Activated T-helper 2 cell treated with anti-CD3 and anti-CD28 coated beads, Interferon-gamma antibody, Interleukin-2, Interleukin-4, amounts not matched to agents 10 μg/mL and 5 μg/mL and 100 μg/mL, durations not matched to agents 14 hours and 24 hours and 36 hours (primary cell): ENCODE results near the gene PHTF1. TPM values are rescaled to one million over a fixed set of nuclear protein-coding genes. Genes with fewer than 3 reads are reported as not detected.
A peak's percentile ranks its signal among the peaks of the same experiment; 100 is the strongest.

Source experiments
- DNase-seq: peaks from one replicate; pipeline ENCODE4 v3.0.0; 2021; ENCODE audit warnings: low spot score
- H3K27ac Mint-ChIP-seq: one replicate; pipeline ENCODE4 v1.8.0; 2021; ENCODE audit warnings: mixed read lengths
- H3K27me3 Mint-ChIP-seq: one replicate; pipeline ENCODE4 v1.8.0; 2021; ENCODE audit warnings: low read depth, mixed read lengths
- H3K36me3 Mint-ChIP-seq: one replicate; pipeline ENCODE4 v1.8.0; 2021; ENCODE audit warnings: low read depth, mixed read lengths
- H3K4me1 Mint-ChIP-seq: one replicate; pipeline ENCODE4 v1.8.0; 2021; ENCODE audit warnings: low read depth, mixed read lengths
- H3K4me3 Mint-ChIP-seq: one replicate; pipeline ENCODE4 v1.8.0; 2021; ENCODE audit warnings: low read depth, mild to moderate bottlenecking, moderate library complexity, mixed read lengths
- H3K9me3 Mint-ChIP-seq: one replicate; pipeline ENCODE4 v1.8.0; 2021; ENCODE audit warnings: mixed read lengths
- intact Hi-C: fragments of 100-400 bp; cut with micrococcal nuclease; formaldehyde crosslinking; loops from one replicate; pipeline ENCODE4 v1.15.1; 2023
- total RNA-seq: library from RNA; stranded (reverse); gene quantifications from 2 replicates; pipeline ENCODE4 v1.2.3, GENCODE V29; 2022

PHTF1 gene
- total RNA-seq, 1 donor from 2014 or later: 22.5 TPM

DNA sequence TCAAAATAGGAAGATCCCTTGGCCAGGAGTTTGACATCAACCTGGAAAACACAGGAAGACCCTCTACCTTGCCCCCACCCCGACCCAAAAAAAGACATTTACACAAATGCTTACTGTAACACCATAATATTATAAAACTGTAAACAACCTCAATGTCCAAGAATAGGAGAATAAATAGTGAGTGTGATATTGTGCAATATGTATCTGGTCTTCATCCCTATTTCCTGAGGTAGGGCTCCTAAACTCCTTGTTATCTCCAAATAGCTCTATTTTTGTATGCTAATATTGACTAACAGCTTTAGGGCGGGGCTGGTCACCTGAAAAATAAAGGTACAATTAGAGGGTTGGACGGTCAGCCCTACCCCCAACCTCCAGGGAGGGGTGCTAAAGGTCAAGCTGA, 29.5 kb upstream of the PHTF1 start:
- no peaks in the 10 kb centered on the region for H3K27me3 Mint-ChIP-seq
- intact Hi-C loops: loop anchor here (10.0 kb wide), 2 partner anchors 394 to 1084 kb away; partner anchors contain the start of genes MAGI3 and RHOC
- DNase-seq: no peak
- H3K4me1 Mint-ChIP-seq: peaks cover 55% of the 10 kb centered on the region
- peaks cover 63% of the 10 kb centered on the region for H3K36me3 Mint-ChIP-seq
- no peak overlapping the region for H3K27ac Mint-ChIP-seq
- peaks cover 4% of the 10 kb centered on the region for H3K9me3 Mint-ChIP-seq
- no peak overlapping the region for H3K4me3 Mint-ChIP-seq

DNA sequence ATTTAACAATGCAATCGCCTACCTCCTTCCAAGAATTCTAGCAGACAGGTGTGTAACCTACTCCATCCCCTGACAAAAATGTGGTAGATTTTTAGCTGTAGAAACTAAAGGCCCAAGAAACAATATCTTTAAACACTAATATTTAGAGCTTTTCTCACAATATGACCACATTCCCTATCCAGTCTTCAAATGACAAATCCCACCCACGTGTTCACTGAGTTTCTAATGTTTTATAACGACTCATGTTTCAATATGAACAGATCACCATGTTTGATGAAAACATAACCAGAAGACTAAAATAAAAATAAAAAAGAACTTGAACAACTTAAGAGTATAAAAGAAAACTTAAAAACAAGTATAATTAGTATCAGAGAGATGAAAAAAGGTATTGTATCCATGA, 28.4 kb upstream of the PHTF1 start:
- no peak for DNase-seq
- Mint-ChIP-seq H3K27me3 (no peaks in the 10 kb centered on the region), H3K27ac (peak overlapping the region; percentile 29), H3K4me1 (peaks cover 52% of the 10 kb centered on the region), H3K4me3 (no peak overlapping the region), H3K36me3 (peaks cover 56% of the 10 kb centered on the region), H3K9me3 (peaks cover 4% of the 10 kb centered on the region)
- intact Hi-C loops: loop anchor here (1.0 to 10.0 kb wide), 4 partner anchors 13 to 1083 kb away; partner anchors contain the start of genes MAGI3 and RHOC

GRCh38 chr1:113786069-113786468, 26.8 kb upstream of the PHTF1 start:
- H3K4me1 Mint-ChIP-seq: peaks cover 45% of the 10 kb centered on the region
- intact Hi-C loops: loop anchor here (2.0 to 10.0 kb wide), 3 partner anchors 25 to 1081 kb away; partner anchors contain the start of genes MAGI3 and RHOC
- H3K27me3 Mint-ChIP-seq: no peaks in the 10 kb centered on the region
- no peak overlapping the region for H3K4me3 Mint-ChIP-seq
- no peak overlapping the region for H3K27ac Mint-ChIP-seq
- H3K9me3 Mint-ChIP-seq: peaks cover 4% of the 10 kb centered on the region
- DNase-seq: no peak
- H3K36me3 Mint-ChIP-seq: peaks cover 50% of the 10 kb centered on the region

DNA sequence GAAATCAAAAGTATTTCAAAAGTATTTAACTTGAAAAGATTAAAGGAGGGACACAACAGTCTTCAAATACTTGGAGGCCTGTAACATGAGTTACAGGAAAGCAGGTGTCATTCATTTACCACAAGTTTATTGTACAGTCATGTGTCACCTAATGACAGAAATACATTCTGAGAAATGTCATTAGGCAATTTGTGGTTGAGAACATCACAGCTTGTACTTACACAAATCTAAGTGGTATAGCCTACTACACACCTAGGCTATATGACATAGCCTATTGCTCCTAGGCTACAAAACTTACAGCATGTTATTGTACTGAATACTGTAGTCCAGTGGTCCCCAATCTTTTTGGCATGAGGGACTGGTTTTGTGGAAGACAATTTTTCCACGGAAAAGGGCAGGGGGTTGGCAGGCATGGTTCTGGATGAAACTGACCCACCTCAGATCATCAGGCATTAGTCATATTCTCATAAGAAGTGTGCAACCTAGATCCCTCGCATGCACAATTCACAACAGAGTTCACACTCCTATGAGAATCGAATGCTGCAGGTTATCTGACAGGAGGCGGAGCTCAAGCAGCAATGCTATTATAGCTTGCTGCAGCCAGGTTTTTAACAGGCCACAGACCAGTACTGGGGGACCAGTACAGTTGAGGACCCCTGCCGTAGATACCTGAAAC, 25.0 kb upstream of the PHTF1 start:
- DNase-seq: no peak
- intact Hi-C loops: loop anchor here (10.0 kb wide), 2 partner anchors 389 to 1079 kb away; partner anchors contain the start of genes MAGI3 and RHOC
- Mint-ChIP-seq H3K36me3 (peaks cover 32% of the 10 kb centered on the region), H3K27ac (peak overlapping the region; percentile 94), H3K27me3 (no peaks in the 10 kb centered on the region), H3K4me1 (peaks cover 29% of the 10 kb centered on the region), H3K4me3 (peak overlapping the region; percentile 68), H3K9me3 (peaks cover 4% of the 10 kb centered on the region)

DNA sequence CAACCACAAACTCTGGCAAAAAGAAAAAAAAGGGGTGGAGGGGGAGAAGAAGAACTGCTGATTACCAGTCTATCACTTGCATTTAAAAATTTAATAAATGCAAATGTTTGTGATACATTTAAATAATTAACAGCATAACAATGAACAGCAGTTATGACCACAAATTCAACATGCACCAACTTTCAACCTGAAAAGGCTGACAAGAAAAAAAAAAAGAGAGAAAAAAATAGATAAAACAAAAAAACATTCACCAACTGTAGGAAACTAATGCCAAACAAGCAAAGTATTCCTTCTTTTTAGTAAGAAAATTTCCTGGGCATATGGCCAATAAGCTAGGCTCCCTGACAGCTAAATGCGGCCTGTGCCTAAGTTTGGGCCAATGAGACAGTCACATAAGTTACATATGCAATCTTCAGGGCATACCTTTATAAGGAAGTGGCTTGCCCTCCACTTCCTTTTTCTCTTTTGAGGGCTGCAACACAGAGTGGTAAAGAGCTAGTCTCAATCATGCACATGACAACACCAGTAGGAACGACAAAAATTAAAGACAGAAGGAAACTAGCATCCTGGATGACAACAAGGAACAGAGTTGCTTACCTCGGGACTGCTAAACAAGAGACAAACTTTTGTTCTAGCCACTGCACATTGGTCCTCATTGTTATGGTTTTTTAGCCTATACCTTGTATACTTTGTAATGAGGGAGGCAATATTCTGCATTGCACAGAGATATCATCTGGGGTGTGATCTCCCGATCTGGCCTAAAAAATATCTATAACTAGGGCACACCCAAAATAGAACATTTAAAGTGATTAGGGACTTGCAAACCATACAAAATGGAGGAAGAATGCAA, 24.2 kb upstream of the PHTF1 start:
- H3K27ac Mint-ChIP-seq: peak overlapping the region; percentile 94

GRCh38 chr1:113782406-113782805, 23.1 kb upstream of the PHTF1 start:
- intact Hi-C loops: loop anchor here (2.0 to 10.0 kb wide), 3 partner anchors 148 to 1078 kb away; partner anchors contain the start of genes MAGI3 and RHOC
- Mint-ChIP-seq H3K27ac (peak overlapping the region; percentile 94), H3K36me3 (peaks cover 21% of the 10 kb centered on the region), H3K4me3 (no peak overlapping the region), H3K9me3 (peaks cover 4% of the 10 kb centered on the region), H3K4me1 (peaks cover 26% of the 10 kb centered on the region), H3K27me3 (no peaks in the 10 kb centered on the region)
- DNase-seq: no peak

More for the DNA sequence above, 24.2 kb upstream of the PHTF1 start:
- DNase-seq: peak; percentile 45
- Mint-ChIP-seq H3K36me3 (peaks cover 30% of the 10 kb centered on the region), H3K9me3 (peaks cover 7% of the 10 kb centered on the region), H3K4me1 (peaks cover 34% of the 10 kb centered on the region), H3K4me3 (peak overlapping the region; percentile 68), H3K27me3 (no peaks in the 10 kb centered on the region)
- intact Hi-C loops: loop anchor here (1.0 to 10.0 kb wide), 4 partner anchors 29 to 1079 kb away; partner anchors contain the start of genes MAGI3, RHOC and RSBN1

DNA sequence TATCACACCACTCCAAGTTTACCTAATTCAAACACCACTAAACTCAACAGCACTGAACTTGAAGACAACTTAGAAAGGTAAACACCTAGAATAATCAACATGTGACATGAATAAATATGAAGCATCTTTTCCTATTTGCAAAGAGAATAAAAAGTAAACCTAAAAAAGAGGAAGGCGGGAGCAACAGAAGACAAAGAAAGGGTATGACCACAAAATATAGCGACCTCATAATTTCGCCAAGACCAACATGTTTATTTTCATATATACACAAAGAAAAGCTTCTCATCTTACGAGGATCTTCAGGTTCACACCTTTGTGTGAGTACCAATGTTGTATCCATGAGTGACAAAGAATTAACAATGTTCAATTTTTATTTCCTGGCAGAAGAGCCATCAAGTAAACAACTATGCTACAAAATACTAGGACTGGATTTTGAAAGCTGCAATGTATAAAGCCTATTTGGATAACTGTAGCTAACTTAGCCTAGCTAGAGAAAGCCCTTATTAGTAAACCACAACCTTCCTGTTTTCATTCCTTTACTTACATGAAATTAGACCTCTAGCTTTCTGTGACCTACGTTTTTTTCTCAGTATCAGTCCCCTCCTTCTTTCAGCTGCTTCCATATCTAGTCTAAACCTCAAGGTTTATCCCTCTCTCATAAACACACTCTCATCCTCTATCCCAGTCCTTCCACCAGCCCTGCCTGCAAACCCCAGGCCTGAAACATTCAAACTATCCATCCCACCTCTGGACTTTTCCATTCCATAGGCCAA, 21.3 kb upstream of the PHTF1 start:
- H3K9me3 Mint-ChIP-seq: peaks cover 4% of the 10 kb centered on the region
- H3K27ac Mint-ChIP-seq: no peak overlapping the region
- intact Hi-C loops: loop anchor here (10.0 kb wide), 2 partner anchors 386 to 1076 kb away; partner anchors contain the start of genes MAGI3 and RHOC
- H3K4me3 Mint-ChIP-seq: no peak overlapping the region
- H3K4me1 Mint-ChIP-seq: peaks cover 12% of the 10 kb centered on the region
- peaks cover 23% of the 10 kb centered on the region for H3K36me3 Mint-ChIP-seq
- DNase-seq: no peak
- no peaks in the 10 kb centered on the region for H3K27me3 Mint-ChIP-seq

- DNase-seq: no peak
- peaks cover 25% of the 10 kb centered on the region for H3K36me3 Mint-ChIP-seq
- H3K4me1 Mint-ChIP-seq: peaks cover 10% of the 10 kb centered on the region
- H3K27me3 Mint-ChIP-seq: no peaks in the 10 kb centered on the region
- H3K9me3 Mint-ChIP-seq: peaks cover 4% of the 10 kb centered on the region
- no peak overlapping the region for H3K27ac Mint-ChIP-seq
- intact Hi-C loops: no loop called here
- no peak overlapping the region for H3K4me3 Mint-ChIP-seq
These were observed 20.3 kb upstream of the PHTF1 start for GRCh38 chr1:113779542-113779941.

- Mint-ChIP-seq H3K4me3 (no peak overlapping the region), H3K4me1 (peaks cover 10% of the 10 kb centered on the region), H3K27ac (no peak overlapping the region), H3K27me3 (no peaks in the 10 kb centered on the region), H3K9me3 (peaks cover 4% of the 10 kb centered on the region), H3K36me3 (peaks cover 25% of the 10 kb centered on the region)
- intact Hi-C loops: no loop called here
- no peak for DNase-seq
These were observed 18.3 kb upstream of the PHTF1 start for GRCh38 chr1:113777561-113777960.

GRCh38 chr1:113770031-113770430, 10.7 kb upstream of the PHTF1 start:
- Mint-ChIP-seq H3K9me3 (no peaks in the 10 kb centered on the region), H3K4me1 (peaks cover 44% of the 10 kb centered on the region), H3K27me3 (no peaks in the 10 kb centered on the region), H3K4me3 (no peak overlapping the region), H3K36me3 (peaks cover 59% of the 10 kb centered on the region), H3K27ac (no peak overlapping the region)
- no peak for DNase-seq
- intact Hi-C loops: no loop called here

DNA sequence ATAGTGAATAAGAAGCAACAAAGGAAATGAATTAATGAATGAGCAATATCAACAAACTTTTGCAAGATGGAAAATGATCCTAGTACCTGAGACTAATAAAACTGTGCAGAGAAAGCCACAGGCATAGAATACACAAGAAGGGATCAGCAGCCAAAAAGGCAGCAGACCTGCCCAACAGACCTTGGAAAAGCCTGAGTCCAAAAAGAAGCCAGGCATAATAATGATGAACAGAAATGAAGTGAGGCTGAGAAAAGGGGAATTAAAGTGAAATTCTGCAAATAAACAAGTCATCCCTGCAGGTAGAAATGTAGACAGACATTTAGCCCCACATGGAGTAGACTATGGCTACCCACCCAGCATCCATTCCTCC, 10.3 kb upstream of the PHTF1 start:
- H3K4me3 Mint-ChIP-seq: no peak overlapping the region
- H3K4me1 Mint-ChIP-seq: peaks cover 46% of the 10 kb centered on the region
- no peaks in the 10 kb centered on the region for H3K27me3 Mint-ChIP-seq
- no peak overlapping the region for H3K27ac Mint-ChIP-seq
- intact Hi-C loops: no loop called here
- peaks cover 63% of the 10 kb centered on the region for H3K36me3 Mint-ChIP-seq
- no peaks in the 10 kb centered on the region for H3K9me3 Mint-ChIP-seq
- DNase-seq: no peak

DNA sequence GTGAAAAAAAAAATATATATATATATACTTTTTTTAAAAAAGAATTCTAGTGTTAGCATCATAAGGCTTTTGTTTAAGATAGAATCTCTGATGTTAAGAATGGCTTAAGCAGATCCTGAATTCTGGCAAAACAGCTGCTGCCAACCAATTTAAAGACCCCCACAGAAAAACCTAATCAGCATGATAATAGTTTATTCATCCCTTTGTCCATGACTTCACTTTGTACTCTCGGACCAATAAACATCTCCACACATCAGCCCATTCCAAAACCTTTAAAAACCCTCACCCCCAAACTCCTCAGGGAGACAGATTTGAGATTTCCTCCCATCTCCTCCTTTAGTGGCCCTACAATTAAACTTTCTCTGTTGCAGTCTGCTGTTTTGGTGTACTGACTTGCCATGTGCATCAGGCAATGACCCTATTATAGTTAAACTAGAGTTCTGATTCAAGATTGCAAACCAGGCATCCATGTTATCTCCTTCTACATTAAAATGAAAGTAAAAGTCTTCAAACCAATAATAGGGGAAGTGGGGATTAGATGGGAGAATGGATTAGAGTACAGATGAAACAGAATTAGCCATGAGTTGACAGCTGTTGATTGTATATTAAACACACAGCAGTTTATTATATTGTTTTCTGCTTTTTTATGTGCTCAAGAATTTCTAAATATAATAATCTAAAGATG, 9.8 kb upstream of the PHTF1 start:
- Mint-ChIP-seq H3K27ac (no peak overlapping the region), H3K36me3 (peaks cover 66% of the 10 kb centered on the region), H3K4me3 (no peak overlapping the region), H3K9me3 (no peaks in the 10 kb centered on the region), H3K27me3 (no peaks in the 10 kb centered on the region), H3K4me1 (peaks cover 46% of the 10 kb centered on the region)
- no peak for DNase-seq
- intact Hi-C loops: no loop called here
